Fibroblast of skin of right quadriceps (primary cell): ENCODE data around the gene SPATA31D4.

Experiments used
- DNase-seq: peaks from one replicate; pipeline ENCODE4 v3.0.0-alpha.2; 2013

SPATA31D4 gene

GRCh38 chr9:81968026-81968425 lies 39.8 kb downstream of the SPATA31D4 start:
- DNase-seq, result no peak

- no peak for DNase-seq
These were observed 41.7 kb downstream of the SPATA31D4 start for GRCh38 chr9:81969971-81970370.

DNA sequence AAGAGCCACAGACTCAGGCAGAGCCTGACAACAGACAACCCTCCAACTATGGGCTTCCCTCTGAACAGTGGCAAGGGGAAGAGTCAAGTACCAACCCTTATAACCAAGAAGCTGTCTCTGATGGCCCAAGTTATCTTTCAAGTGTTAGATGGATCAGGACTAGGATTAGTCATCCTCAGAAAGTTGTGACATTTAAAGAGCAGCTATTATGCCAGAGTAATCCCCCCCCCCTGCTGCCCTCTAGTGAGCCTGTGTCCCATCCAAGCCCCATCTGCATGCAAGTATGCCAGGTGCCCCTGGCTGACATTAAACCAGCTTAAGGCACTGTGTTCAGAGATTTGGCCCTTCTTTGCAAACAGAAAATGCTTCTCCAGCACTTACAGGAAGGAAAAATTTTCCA lies 43.5 kb downstream of the SPATA31D4 start:
- no peak for DNase-seq

GRCh38 chr9:81974764-81975163 lies 46.5 kb downstream of the SPATA31D4 start:
- no peak for DNase-seq

DNA sequence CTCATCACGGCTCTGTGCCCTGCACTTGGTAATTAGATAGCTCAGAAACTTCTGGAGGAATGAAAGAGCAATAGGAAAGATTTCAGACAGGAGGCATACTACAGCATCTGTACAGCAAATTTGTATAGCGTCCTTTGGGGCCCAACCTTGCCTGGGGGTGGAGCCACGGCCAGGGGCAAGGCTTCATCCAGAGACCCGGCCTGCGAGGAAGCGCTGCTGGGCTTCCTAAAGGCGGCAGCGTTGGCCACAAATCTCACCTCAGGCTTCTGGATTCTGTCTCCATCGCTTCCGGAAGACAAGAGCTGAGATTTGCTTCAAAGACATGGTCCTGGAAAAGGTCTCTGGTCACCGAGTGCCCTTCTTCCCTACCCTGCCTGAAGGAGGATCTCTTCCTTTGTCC lies 48.1 kb downstream of the SPATA31D4 start:
- no peak for DNase-seq

- DNase-seq, result no peak
These were observed 51.0 kb downstream of the SPATA31D4 start for GRCh38 chr9:81979196-81979595.

DNA sequence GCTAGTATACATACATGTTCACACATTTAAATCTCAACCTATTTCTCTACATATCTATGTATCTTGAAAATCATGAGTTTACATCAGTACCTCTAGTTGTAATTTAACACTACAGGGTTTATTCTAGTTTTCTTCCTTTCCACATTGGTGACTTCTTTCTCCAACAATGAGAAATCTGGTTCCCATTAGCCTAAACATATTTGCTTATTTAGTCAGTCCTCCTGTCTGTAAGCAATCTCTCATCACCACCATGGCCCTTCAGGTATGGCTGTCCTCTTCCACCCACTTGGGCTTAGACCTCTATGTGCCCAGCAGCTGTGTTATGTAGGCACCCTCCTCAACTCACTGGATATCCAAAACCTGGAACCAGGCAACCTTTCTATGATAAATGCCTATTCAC lies 52.3 kb downstream of the SPATA31D4 start:
- peak; percentile 33 for DNase-seq

GRCh38 chr9:81981883-81982282 lies 53.7 kb downstream of the SPATA31D4 start:
- no peak for DNase-seq
